ENCODE results near the gene ATP10A. TPM values are rescaled to one million over a fixed set of nuclear protein-coding genes. Genes with fewer than 3 reads are reported as not detected.

Gene ATP10A
- total and polyA plus RNA-seq, 2 of the 8 experiments (the other 6 are each of a cell fraction or from before 2014, with no cell fraction given), result 2.0 to 2.8 TPM

DNA sequence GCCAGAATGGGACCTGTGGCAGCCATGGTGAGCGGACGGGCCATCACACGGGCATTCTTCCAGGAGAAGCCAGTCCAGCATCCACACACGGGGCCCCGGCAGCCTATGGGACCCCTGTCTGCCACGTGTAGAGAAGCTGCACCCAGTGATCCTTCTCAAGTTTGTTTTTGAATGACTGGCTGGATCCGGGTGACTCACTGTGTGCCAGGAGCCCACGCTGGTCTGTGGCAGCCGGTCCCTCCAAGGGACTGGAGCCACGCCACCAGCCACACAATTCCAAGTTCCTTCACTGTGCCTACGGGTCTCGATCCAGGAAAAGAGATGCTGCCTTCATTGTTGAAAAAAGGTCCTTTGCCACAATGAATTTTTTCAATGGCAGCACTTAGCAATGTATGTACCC lies 58.1 kb downstream of the ATP10A start:
- Histone ChIP-seq H4K91ac (replicated peaks; ENCODE audit: insufficient read length, low read length) (no peak overlapping the region), H3K18ac (ENCODE audit: extremely low read depth, low read length) (no peak overlapping the region), H3K27ac (ENCODE audit: low read depth, low read length) (no peak overlapping the region), H2AFZ (ENCODE audit: low read length) (no peak overlapping the region), H3K4me2 (ENCODE audit: insufficient read depth in 1 of 2, low read depth in 2 of 2, low read length in 2 of 2) (no peak overlapping the region), H2BK15ac (ENCODE audit: low read length) (no peak overlapping the region), H3K4me1 (replicated peaks in 1 of 4; ENCODE audit: control insufficient read depth in 3 of 4, insufficient read depth in 4 of 4, low read length in 3 of 4) (peaks cover 0 to 4% (median 3%) of the 10 kb centered on the region in 4 experiments; a peak in 3 of 7 replicates), H4K20me1 (replicated peaks in 1 of 2; ENCODE audit: control insufficient read depth in 1 of 2, insufficient read depth in 2 of 2, low read length in 2 of 2) (peaks cover 0 to 5% of the 10 kb centered on the region in 2 experiments), H3K9ac (replicated peaks in 1 of 4; ENCODE audit: extremely low read depth in 1 of 4, low read depth in 3 of 4, low read length in 3 of 4) (no peak overlapping the region), H2BK5ac (ENCODE audit: low read depth, low read length) (no peak overlapping the region), H2BK12ac (ENCODE audit: low read depth, low read length) (no peak overlapping the region), H4K8ac (ENCODE audit: extremely low read depth, insufficient read depth, low read length) (no peak overlapping the region), H3K4ac (replicated peaks; ENCODE audit: insufficient read length, low read depth, low read length) (no peak overlapping the region), H4K5ac (ENCODE audit: insufficient read length, low read depth, low read length) (no peak overlapping the region), H3K79me2 (ENCODE audit: control insufficient read depth in 1 of 2, insufficient read depth in 2 of 2, low read length in 2 of 2) (no peaks in the 10 kb centered on the region), H3K14ac (ENCODE audit: insufficient read length) (no peak overlapping the region), H2AK5ac (ENCODE audit: low read depth, low read length) (no peak overlapping the region), H3K27me3 (replicated peaks in 1 of 4; ENCODE audit: control insufficient read depth in 3 of 4, extremely low read depth in 1 of 4, insufficient read depth in 3 of 4, low read length in 3 of 4) (no peaks in the 10 kb centered on the region), H3K23me2 (ENCODE audit: low read depth, low read length) (peaks cover 6% of the 10 kb centered on the region; the same call in 1 of the 2 replicates), H2BK20ac (ENCODE audit: low read length) (no peak overlapping the region), H3K9me3 (ENCODE audit: insufficient read depth in 2 of 2, low read depth in 1 of 2, low read length in 1 of 2) (no peaks in the 10 kb centered on the region), H3K36me3 (ENCODE audit: control insufficient read depth in 2 of 4, insufficient read depth in 4 of 4, low read length in 3 of 4) (no peaks in the 10 kb centered on the region; a peak in 1 of 8 replicates), H3K79me1 (ENCODE audit: low read depth, low read length) (no peaks in the 10 kb centered on the region; the same call in 1 of the 2 replicates), H3K23ac (ENCODE audit: insufficient read length) (no peak overlapping the region), H3K4me3 (ENCODE audit: extremely low read depth in 1 of 4, insufficient read depth in 2 of 4, low read depth in 3 of 4, low read length in 4 of 4) (no peak overlapping the region), H3K56ac (replicated peaks; ENCODE audit: insufficient read length, low read depth, low read length) (no peak overlapping the region), H2BK120ac (replicated peaks; ENCODE audit: low read depth, low read length) (no peak overlapping the region)
- POLR2A ChIA-PET (ENCODE audit: partially characterized antibody), result no interaction called here
- no peak for DNase-seq (ENCODE audit: low read depth in 1 of 2, low spot score in 2 of 2)
- WGBS, 2 experiments (ENCODE audit: extremely low coverage in 1 of 2, insufficient coverage in 1 of 2, insufficient read length in 1 of 2, insufficient replicate concordance in 2 of 2, low coverage in 1 of 2, low lambda C conversion rate in 2 of 2, missing lambda C conversion rate in 1 of 2), result 88% methylated on average over 12 of the region's 12 CpGs; no CpG with 5 or more reads in 1 of the 2 experiments
- CTCF ChIA-PET (ENCODE audit: partially characterized antibody), result no interaction called here
- TF ChIP-seq SP1 (IDR thresholded peaks at IDR 0.05; ENCODE audit: low read depth, low read length), result no peak
- no peak for FAIRE-seq

All from H1 (cell line).